HUES48 (cell line): Measurements from ENCODE around the gene PNMA6F.

Experiments
- H3K27ac ChIP-seq: one replicate; pipeline ENCODE4 v1.7.0; 2013; ENCODE audit warnings: low read depth, low read length, inconsistent platforms
- H3K27me3 ChIP-seq: 2 replicates; pipeline ENCODE4 v1.6.1; 2013; ENCODE audit warnings: mild to moderate bottlenecking, low read length; ENCODE audit not compliant: control insufficient read depth, insufficient read depth
- H3K36me3 ChIP-seq: 2 replicates; pipeline ENCODE4 v1.6.1; 2013; ENCODE audit warnings: low read length; ENCODE audit not compliant: control insufficient read depth, insufficient read depth
- H3K4me1 ChIP-seq: 2 replicates; pipeline ENCODE4 v1.6.1; 2013; ENCODE audit warnings: mild to moderate bottlenecking, low read length; ENCODE audit not compliant: control insufficient read depth, insufficient read depth
- H3K4me3 ChIP-seq: 2 replicates; pipeline ENCODE4 v1.5.1; 2013; ENCODE audit warnings: mild to moderate bottlenecking, low read depth, low read length
- H3K9ac ChIP-seq: 2 replicates; pipeline ENCODE4 v1.6.1; 2013; ENCODE audit warnings: mild to moderate bottlenecking, low read depth, low read length, moderate library complexity
- H3K9me3 ChIP-seq: 2 replicates; pipeline ENCODE4 v1.6.1; 2013; ENCODE audit warnings: low read length; ENCODE audit not compliant: control insufficient read depth, insufficient read depth

Gene PNMA6F

DNA sequence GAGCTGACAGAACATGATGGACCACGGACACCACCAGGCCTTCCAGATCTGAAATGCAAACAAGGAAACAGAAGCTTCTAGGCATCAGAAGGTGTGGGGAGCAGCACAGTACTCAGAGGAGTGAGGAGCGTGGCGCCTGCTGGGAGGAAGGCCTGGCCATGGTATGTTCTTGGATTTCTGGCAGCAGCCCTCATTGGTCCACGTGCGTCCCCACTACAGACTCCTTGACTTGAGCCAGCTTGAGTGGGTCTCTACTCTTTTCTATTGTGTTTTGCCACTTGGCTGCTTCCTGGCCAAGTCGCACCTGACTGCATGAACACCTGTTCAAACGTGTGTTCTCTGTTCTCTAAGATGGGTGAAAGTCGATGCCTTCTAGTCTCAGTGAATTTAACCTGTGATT, 30.4 kb upstream of the PNMA6F start:
- Histone ChIP-seq H3K4me3 (no peak overlapping the region), H3K9me3 (peaks cover 44% of the 10 kb centered on the region), H3K9ac (no peak overlapping the region), H3K36me3 (peaks cover 27% of the 10 kb centered on the region), H3K27ac (no peak overlapping the region), H3K4me1 (no peaks in the 10 kb centered on the region), H3K27me3 (no peaks in the 10 kb centered on the region)

DNA sequence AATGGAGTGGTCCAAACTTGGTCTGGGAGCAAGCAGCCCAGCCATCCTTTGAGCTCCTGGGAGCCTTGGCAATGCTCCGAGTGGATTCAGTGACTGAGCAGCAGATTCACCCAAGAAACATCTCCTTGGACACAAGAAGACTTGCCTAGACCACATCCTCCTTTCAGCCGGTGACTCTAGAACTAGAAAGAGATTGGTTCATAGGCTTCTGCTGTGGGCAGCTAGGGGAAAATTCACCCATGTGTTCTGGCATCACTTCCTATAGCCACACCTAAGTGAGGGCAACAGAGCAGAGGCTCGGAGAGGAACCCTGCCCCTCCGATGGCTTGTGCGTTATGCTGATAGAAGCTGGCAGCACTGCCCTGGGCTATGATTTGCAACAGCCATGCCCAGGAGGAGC, 28.4 kb upstream of the PNMA6F start:
- Histone ChIP-seq H3K9me3 (peaks cover 34% of the 10 kb centered on the region), H3K27me3 (no peaks in the 10 kb centered on the region), H3K4me3 (no peak overlapping the region), H3K4me1 (no peaks in the 10 kb centered on the region), H3K9ac (no peak overlapping the region), H3K36me3 (peaks cover 33% of the 10 kb centered on the region), H3K27ac (no peak overlapping the region)

DNA sequence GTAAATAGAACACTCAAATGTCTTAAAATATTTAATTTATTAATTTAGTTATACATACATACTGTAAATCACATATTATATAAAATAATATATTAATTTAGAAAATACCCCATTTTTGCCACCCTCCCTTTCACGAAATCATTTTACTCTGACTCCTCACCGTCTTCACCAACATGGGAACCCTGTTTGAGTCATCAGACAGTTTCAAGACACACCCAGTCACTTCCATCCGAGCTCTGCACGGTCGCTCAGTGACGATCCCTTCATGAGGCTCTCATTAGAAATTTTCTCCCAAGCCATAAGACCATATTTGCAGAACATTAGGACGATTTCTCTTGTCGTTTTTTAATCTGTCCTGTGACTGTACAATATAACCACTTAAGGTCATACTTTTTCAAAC, 26.9 kb upstream of the PNMA6F start:
- H3K9me3 ChIP-seq = peaks cover 41% of the 10 kb centered on the region
- no peaks in the 10 kb centered on the region for H3K4me1 ChIP-seq
- H3K27ac ChIP-seq = no peak overlapping the region
- peaks cover 38% of the 10 kb centered on the region for H3K36me3 ChIP-seq
- no peak overlapping the region for H3K4me3 ChIP-seq
- H3K9ac ChIP-seq = no peak overlapping the region
- H3K27me3 ChIP-seq = no peaks in the 10 kb centered on the region

DNA sequence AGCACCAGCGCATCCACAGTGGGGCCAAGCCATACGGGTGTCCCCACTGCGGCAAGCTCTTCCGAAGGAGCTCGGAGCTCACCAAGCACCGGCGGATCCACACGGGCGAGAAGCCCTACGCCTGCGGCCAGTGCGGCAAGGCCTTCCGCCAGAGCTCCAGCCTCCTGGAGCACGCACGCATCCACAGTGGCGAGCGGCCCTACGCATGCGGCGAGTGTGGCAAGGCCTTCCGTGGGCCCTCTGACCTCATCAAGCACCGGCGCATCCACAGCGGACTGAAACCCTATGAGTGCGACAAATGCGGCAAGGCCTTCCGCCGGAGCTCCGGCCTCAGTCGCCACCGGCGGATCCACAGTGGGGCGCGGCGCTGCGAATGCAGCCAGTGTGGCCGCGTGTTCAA, 26.0 kb upstream of the PNMA6F start:
- Histone ChIP-seq H3K9ac (no peak overlapping the region), H3K27me3 (no peaks in the 10 kb centered on the region), H3K27ac (no peak overlapping the region), H3K4me3 (no peak overlapping the region), H3K36me3 (peaks cover 38% of the 10 kb centered on the region), H3K9me3 (peaks cover 37% of the 10 kb centered on the region), H3K4me1 (no peaks in the 10 kb centered on the region)

DNA sequence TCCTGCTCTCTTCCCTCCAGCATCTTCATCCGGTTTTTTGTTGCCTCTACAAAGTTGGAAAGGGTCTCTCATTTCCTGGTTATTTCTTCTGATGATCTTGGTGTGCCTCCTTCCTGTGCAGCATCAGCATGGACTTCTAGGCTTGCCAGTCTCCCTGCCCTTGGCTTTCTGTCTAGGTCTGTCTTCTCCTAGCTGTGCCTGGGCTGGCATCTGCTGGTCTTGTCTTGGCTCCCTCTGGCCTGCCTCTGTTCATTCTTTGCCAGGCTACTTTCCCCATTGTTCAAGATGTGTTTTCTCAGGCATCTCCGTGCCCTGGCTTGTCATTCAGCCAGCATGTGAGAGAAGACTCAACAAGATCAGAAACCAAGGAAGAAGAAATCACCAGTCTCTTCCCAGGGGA, 22.1 kb upstream of the PNMA6F start:
- Histone ChIP-seq H3K27ac (no peak overlapping the region), H3K36me3 (peaks cover 31% of the 10 kb centered on the region), H3K4me3 (no peak overlapping the region), H3K9me3 (peaks cover 41% of the 10 kb centered on the region), H3K9ac (no peak overlapping the region), H3K27me3 (no peaks in the 10 kb centered on the region), H3K4me1 (no peaks in the 10 kb centered on the region)

DNA sequence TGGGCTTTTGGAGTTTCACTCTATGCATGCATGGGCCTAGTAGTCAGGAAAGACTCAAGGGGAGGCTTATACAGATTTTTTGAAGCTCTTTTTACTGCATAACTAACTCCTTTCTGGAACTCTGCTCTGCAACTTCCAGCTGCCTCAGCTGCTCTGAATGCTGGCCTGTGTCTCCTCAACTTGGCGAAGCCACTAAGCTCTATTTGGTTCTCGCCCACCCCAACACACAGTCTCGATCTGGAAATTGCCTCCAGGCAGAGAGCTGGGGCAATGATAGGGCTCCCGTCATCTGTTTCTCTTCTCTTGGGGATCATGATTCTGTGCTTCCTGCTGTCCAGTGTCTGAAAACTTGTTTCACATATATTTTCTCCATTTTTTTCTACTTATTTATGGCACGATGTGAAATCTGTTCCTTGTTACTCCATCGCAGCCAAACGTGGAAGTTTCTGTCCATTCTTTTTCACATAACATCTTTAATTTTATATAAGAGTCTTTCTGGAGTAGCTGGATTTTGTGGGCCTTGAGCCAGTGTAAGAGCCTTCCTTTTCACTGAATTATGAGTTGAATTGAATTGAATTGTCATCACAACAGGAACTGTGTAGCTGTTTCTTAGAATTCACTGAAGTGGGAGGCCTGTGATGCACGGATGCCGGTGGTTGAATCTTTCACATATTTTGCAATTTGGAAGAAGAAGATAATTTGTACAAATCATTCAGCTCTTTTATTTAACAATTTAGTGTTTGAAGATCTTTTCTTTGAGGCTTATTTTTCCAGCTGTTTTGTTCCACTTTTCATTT, 21.4 kb upstream of the PNMA6F start:
- no peak overlapping the region for H3K9ac ChIP-seq
- H3K27ac ChIP-seq = no peak overlapping the region
- peaks cover 24% of the 10 kb centered on the region for H3K36me3 ChIP-seq
- peaks cover 41% of the 10 kb centered on the region for H3K9me3 ChIP-seq
- H3K27me3 ChIP-seq = no peaks in the 10 kb centered on the region
- H3K4me3 ChIP-seq = no peak overlapping the region
- no peaks in the 10 kb centered on the region for H3K4me1 ChIP-seq

DNA sequence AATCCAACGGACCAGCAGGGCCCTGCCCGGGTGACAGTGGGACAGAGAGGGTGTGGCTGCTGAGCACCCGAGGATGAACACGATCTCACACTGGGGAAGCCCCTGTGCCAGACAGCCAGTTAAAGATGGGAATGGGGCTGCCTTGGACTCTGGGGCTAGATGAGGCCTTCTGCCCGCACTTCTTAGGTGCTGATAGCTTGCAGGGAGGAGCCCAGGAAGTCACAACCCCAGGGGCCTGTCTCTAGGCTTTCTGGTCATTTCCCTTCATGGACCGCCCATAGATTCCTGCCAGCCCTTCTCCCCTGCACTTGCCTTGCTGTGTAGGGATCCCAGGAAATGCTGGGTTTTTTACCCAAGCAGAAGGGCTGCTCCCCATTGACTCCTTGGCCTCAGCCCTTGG, 18.5 kb upstream of the PNMA6F start:
- Histone ChIP-seq H3K36me3 (peaks cover 13% of the 10 kb centered on the region; the same call in 1 of the 2 replicates), H3K27me3 (no peaks in the 10 kb centered on the region), H3K4me3 (no peak overlapping the region), H3K27ac (no peak overlapping the region), H3K4me1 (no peaks in the 10 kb centered on the region), H3K9me3 (peaks cover 50% of the 10 kb centered on the region), H3K9ac (no peak overlapping the region)

DNA sequence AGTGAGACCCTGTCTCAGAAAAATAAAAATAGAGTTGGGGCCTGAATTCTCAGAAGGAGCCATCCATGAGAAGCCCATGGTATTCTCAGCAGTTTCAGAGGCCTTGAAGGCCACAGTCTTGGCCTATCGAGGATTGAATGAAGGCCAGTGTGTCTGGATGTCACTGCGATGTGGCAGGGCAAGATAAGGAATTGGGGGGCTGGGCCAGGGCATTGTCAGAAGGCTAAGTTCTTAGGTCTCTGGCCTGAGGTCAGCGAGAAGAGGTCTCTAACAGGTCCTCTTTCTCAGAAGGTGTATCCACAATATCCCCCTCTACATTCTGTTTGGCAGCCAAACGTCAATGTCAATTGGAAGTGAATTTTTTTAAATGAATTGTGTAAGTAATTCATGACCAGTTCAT, 18.1 kb upstream of the PNMA6F start:
- H3K27ac ChIP-seq = no peak overlapping the region
- H3K27me3 ChIP-seq = no peaks in the 10 kb centered on the region
- no peak overlapping the region for H3K9ac ChIP-seq
- no peak overlapping the region for H3K4me3 ChIP-seq
- peaks cover 45% of the 10 kb centered on the region for H3K9me3 ChIP-seq
- H3K4me1 ChIP-seq = no peaks in the 10 kb centered on the region
- H3K36me3 ChIP-seq = peaks cover 13% of the 10 kb centered on the region; the same call in 1 of the 2 replicates

DNA sequence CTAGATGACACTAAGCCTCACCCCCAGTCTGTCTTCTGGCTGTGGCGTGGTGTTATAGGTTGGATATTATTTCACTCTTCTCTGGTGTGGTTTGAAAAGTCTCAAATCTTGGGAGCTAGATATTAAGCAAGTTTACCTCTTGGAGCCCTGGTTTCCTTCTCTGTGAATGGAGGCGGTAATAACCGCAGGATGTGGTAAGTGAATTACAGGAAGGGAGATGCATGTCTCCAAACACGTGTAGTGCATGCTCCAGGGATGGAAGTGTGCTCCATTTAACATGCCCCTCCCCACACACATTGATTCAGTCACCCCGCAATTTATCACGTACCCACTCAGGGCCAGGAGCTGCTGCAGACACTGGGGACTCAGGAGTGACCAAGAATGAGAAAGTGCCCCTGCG, 17.3 kb upstream of the PNMA6F start:
- Histone ChIP-seq H3K36me3 (peaks cover 11% of the 10 kb centered on the region; the same call in 1 of the 2 replicates), H3K9me3 (peaks cover 40% of the 10 kb centered on the region), H3K4me3 (no peak overlapping the region), H3K4me1 (no peaks in the 10 kb centered on the region), H3K27ac (no peak overlapping the region), H3K27me3 (no peaks in the 10 kb centered on the region), H3K9ac (no peak overlapping the region)

DNA sequence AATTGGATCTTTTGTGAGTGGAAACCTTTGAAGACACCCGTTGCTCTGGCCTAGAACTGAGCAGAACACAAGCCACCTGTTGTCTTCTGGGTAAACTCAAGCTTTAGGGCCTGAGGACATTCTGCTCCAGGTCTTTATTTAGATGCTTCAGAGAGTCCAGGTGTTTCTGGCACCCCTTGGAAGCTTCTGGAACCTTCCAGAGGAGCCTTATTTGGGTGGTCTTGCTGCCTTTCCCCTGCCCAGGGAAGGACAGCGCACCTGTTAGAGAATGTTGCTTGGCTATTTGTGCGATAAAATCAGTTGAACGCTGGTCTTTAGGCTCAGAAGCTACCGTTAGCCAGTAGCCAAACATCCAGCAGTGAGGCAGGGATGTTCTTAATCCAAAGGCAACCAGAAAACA, 15.4 kb upstream of the PNMA6F start:
- no peak overlapping the region for H3K27ac ChIP-seq

DNA sequence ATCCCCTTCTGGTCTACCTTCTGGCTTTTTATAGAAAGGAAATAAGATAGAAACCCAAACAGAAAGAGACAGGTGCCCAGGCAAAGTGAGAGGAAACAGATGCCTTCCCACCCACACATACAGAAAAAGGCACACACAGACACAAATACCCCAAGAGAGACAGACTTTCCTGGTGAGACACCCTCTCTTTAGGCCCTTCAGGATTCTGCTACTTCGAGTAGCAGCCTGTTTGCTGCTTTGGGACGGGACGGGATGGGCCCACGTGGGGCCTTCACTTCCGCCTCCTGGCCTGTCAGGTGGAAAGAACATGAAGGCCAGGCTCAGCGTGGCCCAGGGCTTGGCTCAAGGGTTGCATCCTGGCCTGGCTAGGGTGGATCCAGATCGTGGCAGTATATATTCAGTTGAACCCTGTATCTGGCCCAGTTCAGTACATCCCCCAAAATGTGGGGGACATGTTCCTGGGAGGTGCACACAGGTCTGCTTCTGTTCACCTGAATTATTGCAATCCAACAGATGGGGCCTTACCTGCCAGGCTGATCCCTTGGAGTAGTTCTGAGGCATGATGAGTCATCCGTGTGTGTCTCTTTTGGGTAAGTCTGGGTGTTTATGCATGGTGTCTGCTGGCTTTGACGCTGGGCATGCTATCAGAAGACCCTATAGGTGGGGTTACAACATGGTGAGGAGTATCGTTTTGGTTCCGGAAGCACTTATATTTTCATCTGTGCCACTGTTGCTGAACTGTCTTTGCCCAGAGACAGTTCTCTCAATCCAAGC, 14.7 kb upstream of the PNMA6F start:
- Histone ChIP-seq H3K27ac (no peak overlapping the region), H3K4me1 (no peaks in the 10 kb centered on the region), H3K27me3 (no peaks in the 10 kb centered on the region), H3K9me3 (peaks cover 33% of the 10 kb centered on the region), H3K9ac (no peak overlapping the region), H3K36me3 (peaks cover 8% of the 10 kb centered on the region; the same call in 1 of the 2 replicates), H3K4me3 (no peak overlapping the region)

More for the DNA sequence above, 15.4 kb upstream of the PNMA6F start:
- H3K9ac ChIP-seq = no peak overlapping the region
- H3K4me1 ChIP-seq = no peaks in the 10 kb centered on the region
- no peaks in the 10 kb centered on the region for H3K27me3 ChIP-seq
- H3K36me3 ChIP-seq = peaks cover 8% of the 10 kb centered on the region; the same call in 1 of the 2 replicates
- no peak overlapping the region for H3K4me3 ChIP-seq
- peaks cover 35% of the 10 kb centered on the region for H3K9me3 ChIP-seq
